ENCODE results near the gene CWF19L1.

DNA sequence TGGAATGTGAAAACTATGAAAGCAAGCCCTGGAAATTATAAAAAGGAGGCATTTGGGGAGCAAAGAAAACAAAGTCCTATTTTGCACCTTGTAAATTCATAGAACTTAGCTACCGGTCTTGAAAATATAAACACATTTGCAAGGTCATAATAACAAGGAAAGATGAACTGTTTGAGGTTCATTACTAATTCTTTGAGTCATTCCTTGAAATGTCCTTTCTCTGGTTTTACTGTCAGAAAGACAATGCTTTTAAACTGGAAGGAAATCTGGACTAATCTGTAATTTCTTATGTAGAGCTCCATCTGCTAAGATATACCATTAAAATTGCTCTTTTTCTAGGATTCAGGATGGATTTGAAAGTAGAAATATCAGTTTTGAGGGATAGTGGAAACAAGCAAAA is 83.0 kb downstream of the CWF19L1 start:
- TF ChIP-seq TCF12 (IDR thresholded peaks at IDR 0.05) (no peak), TCF12 (CRISPR knock-in tag; IDR thresholded peaks at IDR 0.05) (no peak), NFYC (CRISPR knock-in tag; IDR thresholded peaks at IDR 0.05) (no peak)

All from HepG2 (cell line).